ENCODE measurements around the gene SYCP2.

Gene SYCP2

GRCh38 chr20:59835448-59836395, 97.7 kb downstream of the SYCP2 start:
- Histone ChIP-seq H3K27me3 (ENCODE audit: insufficient read depth, insufficient read length) (peaks cover 4% of the 10 kb centered on the region), H3K4me3 (ENCODE audit: insufficient read length, low read depth) (no peak overlapping the region), H3K4me1 (ENCODE audit: insufficient read depth, insufficient read length) (peaks cover 15% of the 10 kb centered on the region), H3K9me3 (ENCODE audit: insufficient read depth, low read length) (no peaks in the 10 kb centered on the region), H3K9ac (ENCODE audit: insufficient read length, low read depth) (no peak overlapping the region), H3K36me3 (ENCODE audit: insufficient read depth, insufficient read length, low read length) (no peaks in the 10 kb centered on the region)
- no peak for TF ChIP-seq YY1 (IDR thresholded peaks at IDR 0.05; ENCODE audit: insufficient read depth, insufficient read length)
- no peak for TF ChIP-seq ZNF274 (IDR thresholded peaks at IDR 0.05; ENCODE audit: low read depth, low read length)
- peak; percentile 15 for DNase-seq (ENCODE audit: low read depth, low spot score)

- H3K4me3 ChIP-seq (ENCODE audit: insufficient read length, low read depth), result no peak overlapping the region
- no peak for TF ChIP-seq YY1 (IDR thresholded peaks at IDR 0.05; ENCODE audit: insufficient read depth, insufficient read length)
- H3K27me3 ChIP-seq (ENCODE audit: insufficient read depth, insufficient read length), result peaks cover 4% of the 10 kb centered on the region
- no peaks in the 10 kb centered on the region for H3K36me3 ChIP-seq (ENCODE audit: insufficient read depth, insufficient read length, low read length)
- DNase-seq (ENCODE audit: low read depth, low spot score), result no peak
- H3K4me1 ChIP-seq (ENCODE audit: insufficient read depth, insufficient read length), result peaks cover 15% of the 10 kb centered on the region
- no peak overlapping the region for H3K9ac ChIP-seq (ENCODE audit: insufficient read length, low read depth)
- no peaks in the 10 kb centered on the region for H3K9me3 ChIP-seq (ENCODE audit: insufficient read depth, low read length)
Measured at GRCh38 chr20:59835057-59835447, 98.4 kb downstream of the SYCP2 start.

- no peak for DNase-seq (ENCODE audit: low read depth, low spot score)
- H3K27me3 ChIP-seq (ENCODE audit: insufficient read depth, insufficient read length), result peaks cover 7% of the 10 kb centered on the region
- TF ChIP-seq ZNF274 (IDR thresholded peaks at IDR 0.05; ENCODE audit: low read depth, low read length) (no peak), YY1 (IDR thresholded peaks at IDR 0.05; ENCODE audit: insufficient read depth, insufficient read length) (no peak), SUZ12 (IDR thresholded peaks at IDR 0.05; ENCODE audit: extremely low read depth, insufficient read depth, insufficient read length) (no peak)
- H3K4me1 ChIP-seq (ENCODE audit: insufficient read depth, insufficient read length), result peaks cover 17% of the 10 kb centered on the region
- H3K36me3 ChIP-seq (ENCODE audit: insufficient read depth, insufficient read length, low read length), result no peaks in the 10 kb centered on the region
- no peaks in the 10 kb centered on the region for H3K9me3 ChIP-seq (ENCODE audit: insufficient read depth, low read length)
- no peak overlapping the region for H3K9ac ChIP-seq (ENCODE audit: insufficient read length, low read depth)
- H3K4me3 ChIP-seq (ENCODE audit: insufficient read length, low read depth), result no peak overlapping the region
Measured at GRCh38 chr20:59832406-59833363, 100.8 kb downstream of the SYCP2 start.

- no peak for DNase-seq (ENCODE audit: low read depth, low spot score)
- H3K4me3 ChIP-seq (ENCODE audit: insufficient read length, low read depth), result no peak overlapping the region
- H3K36me3 ChIP-seq (ENCODE audit: insufficient read depth, insufficient read length, low read length), result no peaks in the 10 kb centered on the region
- TF ChIP-seq YY1 (IDR thresholded peaks at IDR 0.05; ENCODE audit: insufficient read depth, insufficient read length) (no peak), ZNF274 (IDR thresholded peaks at IDR 0.05; ENCODE audit: low read depth, low read length) (no peak), SUZ12 (IDR thresholded peaks at IDR 0.05; ENCODE audit: extremely low read depth, insufficient read depth, insufficient read length) (no peak)
- H3K27me3 ChIP-seq (ENCODE audit: insufficient read depth, insufficient read length), result peaks cover 6% of the 10 kb centered on the region
- H3K4me1 ChIP-seq (ENCODE audit: insufficient read depth, insufficient read length), result peaks cover 19% of the 10 kb centered on the region
- H3K9me3 ChIP-seq (ENCODE audit: insufficient read depth, low read length), result no peaks in the 10 kb centered on the region
- no peak overlapping the region for H3K9ac ChIP-seq (ENCODE audit: insufficient read length, low read depth)
Measured at GRCh38 chr20:59831916-59832270, 101.5 kb downstream of the SYCP2 start.

- TF ChIP-seq SUZ12 (IDR thresholded peaks at IDR 0.05; ENCODE audit: extremely low read depth, insufficient read depth, insufficient read length), result no peak
- TF ChIP-seq YY1 (IDR thresholded peaks at IDR 0.05; ENCODE audit: insufficient read depth, insufficient read length), result no peak
- no peak for TF ChIP-seq ZNF274 (IDR thresholded peaks at IDR 0.05; ENCODE audit: low read depth, low read length)
- no peak for DNase-seq (ENCODE audit: low read depth, low spot score)
Measured at GRCh38 chr20:59831024-59831915, 102.2 kb downstream of the SYCP2 start.

GRCh38 chr20:59830665-59831023, 102.8 kb downstream of the SYCP2 start:
- Histone ChIP-seq H3K4me3 (ENCODE audit: insufficient read length, low read depth) (no peak overlapping the region), H3K36me3 (ENCODE audit: insufficient read depth, insufficient read length, low read length) (no peaks in the 10 kb centered on the region), H3K4me1 (ENCODE audit: insufficient read depth, insufficient read length) (peaks cover 13% of the 10 kb centered on the region), H3K9ac (ENCODE audit: insufficient read length, low read depth) (no peak overlapping the region), H3K9me3 (ENCODE audit: insufficient read depth, low read length) (no peaks in the 10 kb centered on the region), H3K27me3 (ENCODE audit: insufficient read depth, insufficient read length) (peaks cover 3% of the 10 kb centered on the region)
- TF ChIP-seq ZNF274 (IDR thresholded peaks at IDR 0.05; ENCODE audit: low read depth, low read length) (no peak), SUZ12 (IDR thresholded peaks at IDR 0.05; ENCODE audit: extremely low read depth, insufficient read depth, insufficient read length) (no peak), YY1 (IDR thresholded peaks at IDR 0.05; ENCODE audit: insufficient read depth, insufficient read length) (no peak)
- DNase-seq (ENCODE audit: low read depth, low spot score), result no peak

More at GRCh38 chr20:59831024-59831915, 102.2 kb downstream of the SYCP2 start:
- Histone ChIP-seq H3K27me3 (ENCODE audit: insufficient read depth, insufficient read length) (peaks cover 3% of the 10 kb centered on the region), H3K36me3 (ENCODE audit: insufficient read depth, insufficient read length, low read length) (no peaks in the 10 kb centered on the region), H3K4me3 (ENCODE audit: insufficient read length, low read depth) (no peak overlapping the region), H3K9me3 (ENCODE audit: insufficient read depth, low read length) (no peaks in the 10 kb centered on the region), H3K9ac (ENCODE audit: insufficient read length, low read depth) (no peak overlapping the region), H3K4me1 (ENCODE audit: insufficient read depth, insufficient read length) (peaks cover 16% of the 10 kb centered on the region)
